ENCODE results near the gene PXYLP1.

Gene PXYLP1

GRCh38 chr3:141326123-141326522 is 94.5 kb downstream of the PXYLP1 start:
- DNase-seq (ENCODE audit: low read depth in 2 of 2), result no peak

GRCh38 chr3:141326626-141327025 is 95.0 kb downstream of the PXYLP1 start:
- DNase-seq (ENCODE audit: low read depth in 2 of 2), result no peak

- no peak for DNase-seq (ENCODE audit: low read depth in 2 of 2)
Measured at GRCh38 chr3:141328286-141329166, 96.9 kb downstream of the PXYLP1 start.

GRCh38 chr3:141330235-141330634 is 98.6 kb downstream of the PXYLP1 start:
- DNase-seq (ENCODE audit: low read depth in 2 of 2), result no peak

- DNase-seq (ENCODE audit: low read depth in 2 of 2), result no peak
Measured at GRCh38 chr3:141330718-141331376, 99.2 kb downstream of the PXYLP1 start.

- DNase-seq (ENCODE audit: low read depth in 2 of 2), result no peak
Measured at GRCh38 chr3:141331377-141332318, 100.0 kb downstream of the PXYLP1 start.

- no peak for DNase-seq (ENCODE audit: low read depth in 2 of 2)
Measured at GRCh38 chr3:141332416-141332815, 100.8 kb downstream of the PXYLP1 start.

GRCh38 chr3:141333836-141334626 is 102.4 kb downstream of the PXYLP1 start:
- no peak for DNase-seq (ENCODE audit: low read depth in 2 of 2)

- no peak for DNase-seq (ENCODE audit: low read depth in 2 of 2)
Measured at GRCh38 chr3:141334627-141335250, 103.1 kb downstream of the PXYLP1 start.

GRCh38 chr3:141335531-141336061 is 104.0 kb downstream of the PXYLP1 start:
- DNase-seq (ENCODE audit: low read depth in 2 of 2), result no peak

- DNase-seq (ENCODE audit: low read depth in 2 of 2), result no peak
Measured at GRCh38 chr3:141336672-141337522, 105.3 kb downstream of the PXYLP1 start.

- DNase-seq (ENCODE audit: low read depth in 2 of 2), result no peak
Measured at GRCh38 chr3:141337523-141337854, 105.9 kb downstream of the PXYLP1 start.

GRCh38 chr3:141337991-141338390 is 106.4 kb downstream of the PXYLP1 start:
- no peak for DNase-seq (ENCODE audit: low read depth in 2 of 2)

- no peak for DNase-seq (ENCODE audit: low read depth in 2 of 2)
Measured at GRCh38 chr3:141338881-141339280, 107.3 kb downstream of the PXYLP1 start.

GRCh38 chr3:141341536-141341935 is 109.9 kb downstream of the PXYLP1 start:
- no peak for DNase-seq (ENCODE audit: low read depth in 2 of 2)

GRCh38 chr3:141342386-141342785 is 110.8 kb downstream of the PXYLP1 start:
- no peak for DNase-seq (ENCODE audit: low read depth in 2 of 2)

GRCh38 chr3:141343077-141343476 is 111.5 kb downstream of the PXYLP1 start:
- no peak for DNase-seq (ENCODE audit: low read depth in 2 of 2)

GRCh38 chr3:141343865-141344271 is 112.2 kb downstream of the PXYLP1 start:
- no peak for DNase-seq (ENCODE audit: low read depth in 2 of 2)

Measured in stimulated activated CD8-positive, alpha-beta memory T cell treated with anti-CD3 and anti-CD28 coated beads, Interleukin-15, amount 100 ng/mL, for 4 hours (primary cell).